Measurements from ENCODE around the gene KIF26A.

- TF ChIP-seq, protein P1, sequence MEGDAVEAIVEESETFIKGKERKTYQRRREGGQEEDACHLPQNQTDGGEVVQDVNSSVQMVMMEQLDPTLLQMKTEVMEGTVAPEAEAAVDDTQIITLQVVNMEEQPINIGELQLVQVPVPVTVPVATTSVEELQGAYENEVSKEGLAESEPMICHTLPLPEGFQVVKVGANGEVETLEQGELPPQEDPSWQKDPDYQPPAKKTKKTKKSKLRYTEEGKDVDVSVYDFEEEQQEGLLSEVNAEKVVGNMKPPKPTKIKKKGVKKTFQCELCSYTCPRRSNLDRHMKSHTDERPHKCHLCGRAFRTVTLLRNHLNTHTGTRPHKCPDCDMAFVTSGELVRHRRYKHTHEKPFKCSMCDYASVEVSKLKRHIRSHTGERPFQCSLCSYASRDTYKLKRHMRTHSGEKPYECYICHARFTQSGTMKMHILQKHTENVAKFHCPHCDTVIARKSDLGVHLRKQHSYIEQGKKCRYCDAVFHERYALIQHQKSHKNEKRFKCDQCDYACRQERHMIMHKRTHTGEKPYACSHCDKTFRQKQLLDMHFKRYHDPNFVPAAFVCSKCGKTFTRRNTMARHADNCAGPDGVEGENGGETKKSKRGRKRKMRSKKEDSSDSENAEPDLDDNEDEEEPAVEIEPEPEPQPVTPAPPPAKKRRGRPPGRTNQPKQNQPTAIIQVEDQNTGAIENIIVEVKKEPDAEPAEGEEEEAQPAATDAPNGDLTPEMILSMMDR (IDR thresholded peaks at IDR 0.05 in 4 of 5, conservative IDR thresholded peaks at IDR 0.05 in 1 of 5): no peak
- no peak for TF ChIP-seq POLR2A (IDR thresholded peaks at IDR 0.05)
Measured at GRCh38 chr14:104105071-104105821, 33.1 kb upstream of the KIF26A start.
